ENCODE measurements around the gene METTL24.

DNA sequence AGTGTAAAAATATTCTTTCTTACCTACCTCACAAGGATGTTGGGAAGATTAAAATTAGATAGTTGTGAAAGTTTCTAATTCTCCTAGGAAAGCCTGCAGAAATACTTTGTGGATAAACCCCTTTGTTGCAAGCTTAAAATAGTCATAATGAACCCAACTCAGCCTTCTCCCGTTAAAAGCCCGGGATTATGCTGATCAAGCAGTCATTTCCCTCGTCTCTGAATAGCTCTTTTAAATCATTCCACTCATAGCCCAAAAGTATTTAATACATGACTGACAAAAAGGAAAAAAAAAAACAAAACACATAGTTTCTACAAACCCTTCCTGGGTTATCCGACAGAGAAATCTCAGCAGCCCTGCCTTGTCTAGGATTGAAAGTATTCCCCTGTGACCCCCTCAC, 10.9 kb upstream of the METTL24 start:
- TF ChIP-seq, protein P1, sequence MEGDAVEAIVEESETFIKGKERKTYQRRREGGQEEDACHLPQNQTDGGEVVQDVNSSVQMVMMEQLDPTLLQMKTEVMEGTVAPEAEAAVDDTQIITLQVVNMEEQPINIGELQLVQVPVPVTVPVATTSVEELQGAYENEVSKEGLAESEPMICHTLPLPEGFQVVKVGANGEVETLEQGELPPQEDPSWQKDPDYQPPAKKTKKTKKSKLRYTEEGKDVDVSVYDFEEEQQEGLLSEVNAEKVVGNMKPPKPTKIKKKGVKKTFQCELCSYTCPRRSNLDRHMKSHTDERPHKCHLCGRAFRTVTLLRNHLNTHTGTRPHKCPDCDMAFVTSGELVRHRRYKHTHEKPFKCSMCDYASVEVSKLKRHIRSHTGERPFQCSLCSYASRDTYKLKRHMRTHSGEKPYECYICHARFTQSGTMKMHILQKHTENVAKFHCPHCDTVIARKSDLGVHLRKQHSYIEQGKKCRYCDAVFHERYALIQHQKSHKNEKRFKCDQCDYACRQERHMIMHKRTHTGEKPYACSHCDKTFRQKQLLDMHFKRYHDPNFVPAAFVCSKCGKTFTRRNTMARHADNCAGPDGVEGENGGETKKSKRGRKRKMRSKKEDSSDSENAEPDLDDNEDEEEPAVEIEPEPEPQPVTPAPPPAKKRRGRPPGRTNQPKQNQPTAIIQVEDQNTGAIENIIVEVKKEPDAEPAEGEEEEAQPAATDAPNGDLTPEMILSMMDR (IDR thresholded peaks at IDR 0.05 in 4 of 5, conservative IDR thresholded peaks at IDR 0.05 in 1 of 5), result no peak
- TF ChIP-seq POLR2A (IDR thresholded peaks at IDR 0.05), result no peak
